Fibroblast of lung (primary cell): ENCODE measurements around the gene VMAC.

Experiments used
- EZH2 ChIP-seq: IDR thresholded peaks from 2 replicates; pipeline ENCODE4 v1.5.1; 2012; ENCODE audit warnings: low read length, control low read depth, mild to moderate bottlenecking; ENCODE audit errors: missing control alignments
- TF ChIP-seq, protein P1 (sequence below), 2 donors: IDR thresholded peaks in 1 of 2; conservative IDR thresholded peaks in 1 of 2; 1 replicate in 1 of 2; 2 replicates in 1 of 2; pipeline ENCODE4 v1.5.1; 2011 to 2012; ENCODE audit warnings: low read length in 2 of 2, control low read depth in 1 of 2, inconsistent platforms in 1 of 2, low read depth in 1 of 2, mild to moderate bottlenecking in 1 of 2

DNA sequence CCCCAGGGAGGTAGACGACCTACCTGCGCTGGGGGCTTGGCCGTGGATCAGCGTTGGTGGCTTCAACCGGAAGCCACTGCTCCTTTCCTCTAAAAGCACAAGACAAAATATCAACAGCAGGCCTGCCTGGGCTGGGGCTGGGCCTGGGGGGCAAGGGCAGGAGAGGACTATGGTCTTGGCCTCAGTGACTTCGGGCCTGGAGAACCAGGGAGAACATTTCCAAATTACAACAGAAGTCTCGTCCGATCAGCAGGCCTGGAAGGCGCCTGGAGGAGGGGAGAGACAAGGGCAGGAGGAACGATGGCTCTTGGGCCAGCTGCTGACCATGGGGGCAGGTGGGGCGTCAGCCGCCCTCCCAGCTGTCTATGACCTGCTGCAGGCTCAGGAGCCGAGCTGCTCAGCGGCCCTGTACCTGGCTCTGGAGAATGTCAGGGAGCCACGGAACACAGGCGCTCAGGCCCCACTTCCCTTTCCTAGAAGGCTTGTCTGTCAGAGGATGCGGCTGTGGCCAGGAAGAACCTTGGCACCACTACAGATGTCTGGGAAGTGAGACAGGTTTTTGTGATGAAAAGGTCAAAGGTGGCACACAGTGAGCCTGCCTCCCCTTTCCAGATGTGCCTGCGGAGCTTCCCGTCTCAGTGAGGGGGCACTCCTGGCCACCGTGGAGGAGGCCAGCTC is 28.9 kb downstream of the VMAC start:
- TF ChIP-seq, protein P1, sequence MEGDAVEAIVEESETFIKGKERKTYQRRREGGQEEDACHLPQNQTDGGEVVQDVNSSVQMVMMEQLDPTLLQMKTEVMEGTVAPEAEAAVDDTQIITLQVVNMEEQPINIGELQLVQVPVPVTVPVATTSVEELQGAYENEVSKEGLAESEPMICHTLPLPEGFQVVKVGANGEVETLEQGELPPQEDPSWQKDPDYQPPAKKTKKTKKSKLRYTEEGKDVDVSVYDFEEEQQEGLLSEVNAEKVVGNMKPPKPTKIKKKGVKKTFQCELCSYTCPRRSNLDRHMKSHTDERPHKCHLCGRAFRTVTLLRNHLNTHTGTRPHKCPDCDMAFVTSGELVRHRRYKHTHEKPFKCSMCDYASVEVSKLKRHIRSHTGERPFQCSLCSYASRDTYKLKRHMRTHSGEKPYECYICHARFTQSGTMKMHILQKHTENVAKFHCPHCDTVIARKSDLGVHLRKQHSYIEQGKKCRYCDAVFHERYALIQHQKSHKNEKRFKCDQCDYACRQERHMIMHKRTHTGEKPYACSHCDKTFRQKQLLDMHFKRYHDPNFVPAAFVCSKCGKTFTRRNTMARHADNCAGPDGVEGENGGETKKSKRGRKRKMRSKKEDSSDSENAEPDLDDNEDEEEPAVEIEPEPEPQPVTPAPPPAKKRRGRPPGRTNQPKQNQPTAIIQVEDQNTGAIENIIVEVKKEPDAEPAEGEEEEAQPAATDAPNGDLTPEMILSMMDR (conservative IDR thresholded peaks at IDR 0.05 in 1 of 2, IDR thresholded peaks at IDR 0.05 in 1 of 2; ENCODE audit: low read depth in 1 of 2, low read length in 2 of 2), result no peak
- no peak for TF ChIP-seq EZH2
